ENCODE results near the gene TAPT1. TPM values are rescaled to one million over a fixed set of nuclear protein-coding genes. Genes with fewer than 3 reads are reported as not detected.

Gene TAPT1
- total RNA-seq, 1 experiment from 2014 or later = 22.0 TPM

DNA sequence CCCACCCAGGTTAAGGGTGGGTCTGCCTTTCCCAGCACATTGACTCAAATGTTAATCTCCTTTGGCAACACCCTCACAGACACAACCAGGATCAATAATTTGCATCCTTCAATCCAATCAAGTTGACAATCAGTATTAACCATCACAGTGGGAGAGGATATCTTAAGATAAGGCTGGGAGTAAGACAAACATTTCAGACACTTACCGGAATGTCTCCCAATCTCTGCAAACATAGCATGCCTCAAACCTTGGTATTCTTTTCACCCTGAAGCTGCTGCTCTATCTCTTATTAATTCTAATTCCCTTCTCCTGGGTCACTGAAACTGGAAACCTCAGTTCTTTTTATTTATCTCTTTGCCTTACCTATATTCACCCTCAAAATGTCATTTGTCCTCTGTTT is 19.0 kb upstream of the TAPT1 start:
- CTCF ChIA-PET = no interaction called here
- Mint-ChIP-seq H3K27me3 (ENCODE audit: insufficient read depth, unreplicated experiment) (no peaks in the 10 kb centered on the region), H3K4me3 (ENCODE audit: unreplicated experiment) (no peak overlapping the region), H3K36me3 (ENCODE audit: insufficient read depth, unreplicated experiment) (no peaks in the 10 kb centered on the region), H3K4me1 (ENCODE audit: insufficient read depth, unreplicated experiment) (no peaks in the 10 kb centered on the region), H3K27ac (ENCODE audit: low read depth, unreplicated experiment) (no peak overlapping the region), H3K9me3 (ENCODE audit: unreplicated experiment) (no peaks in the 10 kb centered on the region)
- DNase-seq (ENCODE audit: unreplicated experiment) = no peak
- TF ChIP-seq, protein P1, sequence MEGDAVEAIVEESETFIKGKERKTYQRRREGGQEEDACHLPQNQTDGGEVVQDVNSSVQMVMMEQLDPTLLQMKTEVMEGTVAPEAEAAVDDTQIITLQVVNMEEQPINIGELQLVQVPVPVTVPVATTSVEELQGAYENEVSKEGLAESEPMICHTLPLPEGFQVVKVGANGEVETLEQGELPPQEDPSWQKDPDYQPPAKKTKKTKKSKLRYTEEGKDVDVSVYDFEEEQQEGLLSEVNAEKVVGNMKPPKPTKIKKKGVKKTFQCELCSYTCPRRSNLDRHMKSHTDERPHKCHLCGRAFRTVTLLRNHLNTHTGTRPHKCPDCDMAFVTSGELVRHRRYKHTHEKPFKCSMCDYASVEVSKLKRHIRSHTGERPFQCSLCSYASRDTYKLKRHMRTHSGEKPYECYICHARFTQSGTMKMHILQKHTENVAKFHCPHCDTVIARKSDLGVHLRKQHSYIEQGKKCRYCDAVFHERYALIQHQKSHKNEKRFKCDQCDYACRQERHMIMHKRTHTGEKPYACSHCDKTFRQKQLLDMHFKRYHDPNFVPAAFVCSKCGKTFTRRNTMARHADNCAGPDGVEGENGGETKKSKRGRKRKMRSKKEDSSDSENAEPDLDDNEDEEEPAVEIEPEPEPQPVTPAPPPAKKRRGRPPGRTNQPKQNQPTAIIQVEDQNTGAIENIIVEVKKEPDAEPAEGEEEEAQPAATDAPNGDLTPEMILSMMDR (IDR thresholded peaks at IDR 0.05; ENCODE audit: unreplicated experiment) = no peak
- intact Hi-C loops (cut with micrococcal nuclease) = no loop called here
- no TSS peak for BruUV-seq (replicated peaks)
- POLR2A ChIA-PET = no interaction called here

DNA sequence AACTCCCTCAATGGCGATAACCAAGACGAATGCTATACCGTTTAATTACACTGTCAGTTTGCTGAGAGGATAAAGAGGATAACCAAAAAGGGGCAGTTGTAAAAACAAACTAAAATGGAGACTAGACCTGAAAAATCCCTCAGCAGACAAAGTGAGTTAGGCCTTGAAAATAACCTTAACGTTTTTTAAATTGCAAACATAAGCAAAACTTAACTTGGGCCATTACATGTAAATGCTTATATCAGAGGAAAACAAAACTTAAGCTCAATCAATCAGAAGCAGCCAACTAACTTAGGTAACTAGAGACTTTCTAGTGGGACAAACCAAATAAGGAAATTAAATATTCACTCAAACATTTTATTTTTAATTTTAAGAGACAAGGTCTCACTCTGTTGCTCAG is 17.0 kb upstream of the TAPT1 start:
- Mint-ChIP-seq H3K4me3 (ENCODE audit: unreplicated experiment) (no peak overlapping the region), H3K27ac (ENCODE audit: low read depth, unreplicated experiment) (no peak overlapping the region), H3K4me1 (ENCODE audit: insufficient read depth, unreplicated experiment) (no peaks in the 10 kb centered on the region), H3K9me3 (ENCODE audit: unreplicated experiment) (no peaks in the 10 kb centered on the region), H3K36me3 (ENCODE audit: insufficient read depth, unreplicated experiment) (no peaks in the 10 kb centered on the region), H3K27me3 (ENCODE audit: insufficient read depth, unreplicated experiment) (no peaks in the 10 kb centered on the region)
- ChIA-PET POLR2A (interaction anchor here (0.8 kb wide), 1 partner anchor 36 kb away, joined by 3 read pairs; no protein-coding TSS in a partner anchor), CTCF (interaction anchor here (0.6 to 1.2 kb wide), 2 partner anchors 22 to 107 kb away, joined by 3 read pairs; no protein-coding TSS in a partner anchor)
- no TSS peak for BruUV-seq (replicated peaks)
- intact Hi-C loops (cut with micrococcal nuclease) = no loop called here
- TF ChIP-seq, protein P1 (IDR thresholded peaks at IDR 0.05; ENCODE audit: unreplicated experiment) = no peak
- DNase-seq (ENCODE audit: unreplicated experiment) = no peak

DNA sequence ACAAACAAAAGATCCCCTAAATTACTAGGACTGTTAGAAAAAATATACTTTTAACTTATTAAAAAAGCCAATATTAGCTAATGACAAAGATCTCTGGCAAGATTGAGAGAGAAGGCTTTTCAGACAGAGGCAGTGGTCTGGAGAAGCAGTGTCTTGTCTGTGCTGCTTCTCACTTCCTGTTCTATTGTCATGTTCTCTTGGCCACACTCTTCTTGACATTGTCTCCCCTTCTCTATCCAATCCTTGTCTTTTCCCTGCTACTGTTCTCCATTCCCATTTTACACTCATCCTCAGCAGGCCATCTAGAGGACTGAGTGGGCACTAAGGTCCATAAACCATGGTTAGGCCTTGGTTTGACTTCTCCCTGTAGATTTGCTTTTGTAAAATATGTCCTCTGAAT is 14.0 kb upstream of the TAPT1 start:
- CTCF ChIA-PET = interaction anchor here (0.6 to 1.1 kb wide), 2 partner anchors 26 to 51 kb away, joined by 3 to 4 read pairs; no protein-coding TSS in a partner anchor

DNA sequence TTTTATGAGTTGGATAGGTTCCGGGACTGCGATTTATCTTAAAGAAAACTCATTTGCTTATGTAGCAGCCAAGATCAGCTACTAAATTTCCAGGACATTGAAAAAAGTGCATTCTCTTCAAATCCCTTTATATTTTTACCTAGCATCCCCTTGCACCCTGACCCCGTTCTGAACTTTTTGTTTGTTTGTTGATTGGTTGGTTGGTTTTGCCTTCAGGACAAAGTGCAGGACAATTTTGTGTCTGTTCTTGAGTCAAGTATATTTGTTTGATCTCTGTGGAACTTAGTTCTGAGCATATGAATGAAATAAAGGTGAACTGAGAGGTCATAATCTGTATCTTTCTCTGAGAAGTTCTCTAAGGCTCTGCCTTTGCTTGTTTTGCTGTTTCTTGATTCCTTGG is 12.8 kb upstream of the TAPT1 start:
- no TSS peak for BruUV-seq (replicated peaks)
- intact Hi-C loops (cut with micrococcal nuclease) = no loop called here
- Mint-ChIP-seq H3K27ac (ENCODE audit: low read depth, unreplicated experiment) (no peak overlapping the region), H3K27me3 (ENCODE audit: insufficient read depth, unreplicated experiment) (no peaks in the 10 kb centered on the region), H3K4me1 (ENCODE audit: insufficient read depth, unreplicated experiment) (peaks cover 4% of the 10 kb centered on the region), H3K9me3 (ENCODE audit: unreplicated experiment) (no peaks in the 10 kb centered on the region), H3K4me3 (ENCODE audit: unreplicated experiment) (no peak overlapping the region), H3K36me3 (ENCODE audit: insufficient read depth, unreplicated experiment) (no peaks in the 10 kb centered on the region)
- TF ChIP-seq, protein P1 (IDR thresholded peaks at IDR 0.05; ENCODE audit: unreplicated experiment) = no peak
- ChIA-PET POLR2A (no interaction called here), CTCF (interaction anchor here (0.7 to 1.1 kb wide), 2 partner anchors 19 to 27 kb away, joined by 3 to 5 read pairs; no protein-coding TSS in a partner anchor)
- no peak for DNase-seq (ENCODE audit: unreplicated experiment)

More for the DNA sequence above, 14.0 kb upstream of the TAPT1 start:
- Mint-ChIP-seq H3K4me3 (ENCODE audit: unreplicated experiment) (no peak overlapping the region), H3K4me1 (ENCODE audit: insufficient read depth, unreplicated experiment) (no peaks in the 10 kb centered on the region), H3K36me3 (ENCODE audit: insufficient read depth, unreplicated experiment) (no peaks in the 10 kb centered on the region), H3K27me3 (ENCODE audit: insufficient read depth, unreplicated experiment) (no peaks in the 10 kb centered on the region), H3K9me3 (ENCODE audit: unreplicated experiment) (no peaks in the 10 kb centered on the region), H3K27ac (ENCODE audit: low read depth, unreplicated experiment) (no peak overlapping the region)
- no TSS peak for BruUV-seq (replicated peaks)
- POLR2A ChIA-PET = no interaction called here
- intact Hi-C loops (cut with micrococcal nuclease) = no loop called here
- TF ChIP-seq, protein P1 (IDR thresholded peaks at IDR 0.05; ENCODE audit: unreplicated experiment) = no peak
- DNase-seq (ENCODE audit: unreplicated experiment) = no peak
